Endothelial cell of umbilical vein (primary cell): ENCODE measurements around the gene NCOA7. TPM values are rescaled to one million over a fixed set of nuclear protein-coding genes. Genes with fewer than 3 reads are reported as not detected.

ENCODE experiments used
- BruUV-seq: library from RNA; stranded (reverse); fragments of 400-500 nt; replicated peaks from 2 replicates; lab custom pipeline; 2021; lab: Mats Ljungman, UMichigan
- CTCF ChIA-PET: fragments of 300-600, 350-600 bp; sonication (Branson Sonifier 250); formaldehyde crosslinking; loops from one replicate; lab custom pipeline; 2021; ENCODE audit warnings: antibody characterized with exemption, inconsistent platforms; lab: Charles Lee
- POLR2A ChIA-PET: fragments of 300-600, 350-600 bp; sonication (Branson Sonifier 250); formaldehyde crosslinking; loops from one replicate; lab custom pipeline; 2021; ENCODE audit warnings: antibody characterized with exemption, inconsistent platforms; lab: Charles Lee
- DNase-seq: peaks from one replicate; pipeline ENCODE4 v3.0.0-alpha.2; 2011; ENCODE audit warnings: low read depth, low spot score
- FAIRE-seq: peaks from 2 replicates; lab custom pipeline; 2011; peaks lifted over from hg19 to GRCh38; lab: Jason Lieb, UNC
- H2AFZ ChIP-seq: 2 replicates; pipeline ENCODE4 v1.6.0; 2012; ENCODE audit warnings: low read depth, low read length, control low read depth, inconsistent platforms
- H3K27ac ChIP-seq: 2 replicates; pipeline ENCODE4 v1.5.1; 2011; ENCODE audit warnings: low read depth, mild to moderate bottlenecking, control low read depth, low read length, moderate library complexity; ENCODE audit not compliant: insufficient read depth
- H3K27me3 ChIP-seq, 2 experiments: 2 replicates each; pipeline versions ENCODE4 v1.6.0 to v1.6.1; 2011; ENCODE audit warnings: low read length in 2 of 2, mixed read lengths in 1 of 2; ENCODE audit not compliant: control insufficient read depth in 2 of 2, insufficient read depth in 2 of 2
- H3K36me3 ChIP-seq, 2 experiments: 2 replicates in 1 of 2; 3 replicates in 1 of 2; pipeline ENCODE4 v1.5.1; 2011; ENCODE audit warnings: low read length in 2 of 2, mild to moderate bottlenecking in 1 of 2, moderate library complexity in 1 of 2; ENCODE audit not compliant: control insufficient read depth in 2 of 2, insufficient read depth in 2 of 2; ENCODE audit errors: extremely low read depth in 1 of 2
- H3K4me1 ChIP-seq: 3 replicates; pipeline ENCODE4 v1.5.1; 2011; ENCODE audit warnings: mild to moderate bottlenecking, low read length; ENCODE audit not compliant: control insufficient read depth, insufficient read depth; ENCODE audit errors: extremely low read depth
- H3K4me2 ChIP-seq: 2 replicates; pipeline ENCODE4 v1.6.1; 2011; ENCODE audit warnings: low read length, control low read depth, mixed read lengths; ENCODE audit not compliant: insufficient read depth
- H3K4me3 ChIP-seq, 3 experiments: fragments of 200-600 bp in 1 of 3; sonication (generic), shearing (Covaris generic) in 1 of 3; replicated peaks in 1 of 3; 2 replicates each; pipeline ENCODE4 v1.5.1; 2011 to 2016; ENCODE audit warnings: control low read depth in 3 of 3, low read length in 3 of 3, mild to moderate bottlenecking in 2 of 3, inconsistent platforms in 1 of 3, low read depth in 1 of 3, moderate library complexity in 1 of 3; ENCODE audit not compliant: insufficient read depth in 1 of 3
- H3K79me2 ChIP-seq: 2 replicates; pipeline ENCODE4 v1.6.0; 2012; ENCODE audit warnings: low read length, inconsistent platforms; ENCODE audit not compliant: control insufficient read depth, insufficient read depth
- H3K9ac ChIP-seq: replicated peaks from 2 replicates; pipeline ENCODE3; 2011; ENCODE audit warnings: low read length, control low read depth; ENCODE audit not compliant: insufficient read depth; ENCODE audit errors: extremely low read depth
- H3K9me1 ChIP-seq: replicated peaks from 3 replicates; pipeline ENCODE4 v1.6.0; 2011; ENCODE audit warnings: mild to moderate bottlenecking, low read length; ENCODE audit not compliant: control insufficient read depth, insufficient read depth; ENCODE audit errors: extremely low read depth
- H3K9me3 ChIP-seq: replicated peaks from 2 replicates; pipeline ENCODE4 v1.5.1; 2012; ENCODE audit warnings: low read length, inconsistent platforms; ENCODE audit not compliant: control insufficient read depth, insufficient read depth
- H4K20me1 ChIP-seq: replicated peaks from 2 replicates; pipeline ENCODE3; 2011; ENCODE audit warnings: mild to moderate bottlenecking, low read length; ENCODE audit not compliant: control insufficient read depth, insufficient read depth; ENCODE audit errors: extremely low read depth
- EZH2 ChIP-seq: IDR thresholded peaks from 2 replicates; pipeline ENCODE4 v1.6.1; 2012; ENCODE audit warnings: borderline replicate concordance, low read depth, mild to moderate bottlenecking, moderate library complexity, low read length, inconsistent platforms; ENCODE audit not compliant: severe bottlenecking
- GATA2 ChIP-seq: IDR thresholded peaks from 2 replicates; pipeline ENCODE4 v1.7.0; 2011; ENCODE audit warnings: low read depth, mild to moderate bottlenecking, moderate library complexity, mixed read lengths, low read length; ENCODE audit not compliant: insufficient read length, insufficient read depth
- JUN ChIP-seq: IDR thresholded peaks from 2 replicates; pipeline ENCODE4 v1.6.1; 2011; ENCODE audit warnings: borderline replicate concordance, low read depth; ENCODE audit not compliant: insufficient read length, insufficient read depth
- MYC ChIP-seq: IDR thresholded peaks from one replicate; pipeline ENCODE4 v1.6.1; 2011; ENCODE audit warnings: mild to moderate bottlenecking, low read depth, low read length
- POLR2AphosphoS5 ChIP-seq: IDR thresholded peaks from 2 replicates; pipeline ENCODE4 v1.6.1; 2012; ENCODE audit warnings: low read depth, mild to moderate bottlenecking, control low read depth, low read length, moderate library complexity; ENCODE audit not compliant: insufficient read depth
- dilution Hi-C: fragments of 300-500 bp; cut with MboI; formaldehyde crosslinking; loops from one replicate; pipeline ENCODE4 v1.15.0; 2019; ENCODE audit warnings: low sequenced_read_pairs; ENCODE audit not compliant: extremely low pct_ligation_motif_present
- intact Hi-C: fragments of 100-400 bp; cut with micrococcal nuclease; formaldehyde crosslinking; loops from one replicate; pipeline ENCODE4 v1.10.0; 2022
- polyA plus RNA-seq, 4 experiments: library from polyadenylated mRNA; depleted of rRNA in 3 of 4; stranded (reverse) in 3 of 4; unstranded in 1 of 4; fragments of >200 nt; gene quantifications; 2 replicates each; pipeline versions ENCODE4 v1.2.1 to v1.2.3, GENCODE V29; 2011 to 2012; ENCODE audit warnings: missing spikeins in 1 of 4
- total RNA-seq: library from RNA; stranded (reverse); gene quantifications from 2 replicates; pipeline ENCODE4 v1.2.3, GENCODE V29; 2021
- TF ChIP-seq, protein P1 (sequence below), 2 donors: IDR thresholded peaks; 1 replicate in 1 of 2; 2 replicates in 1 of 2; pipeline ENCODE4 v1.5.1; 2011; ENCODE audit warnings: low read length in 2 of 2, mild to moderate bottlenecking in 2 of 2, moderate library complexity in 2 of 2, control low read depth in 1 of 2, inconsistent platforms in 1 of 2, low read depth in 1 of 2; ENCODE audit not compliant: insufficient read depth in 1 of 2; ENCODE audit errors: extremely low read depth in 1 of 2

Gene NCOA7
- total and polyA plus RNA-seq, 2 donors (not counting 3 experiments of a cell fraction or from before 2014, with no cell fraction given), result 27.7 to 71.2 TPM

DNA sequence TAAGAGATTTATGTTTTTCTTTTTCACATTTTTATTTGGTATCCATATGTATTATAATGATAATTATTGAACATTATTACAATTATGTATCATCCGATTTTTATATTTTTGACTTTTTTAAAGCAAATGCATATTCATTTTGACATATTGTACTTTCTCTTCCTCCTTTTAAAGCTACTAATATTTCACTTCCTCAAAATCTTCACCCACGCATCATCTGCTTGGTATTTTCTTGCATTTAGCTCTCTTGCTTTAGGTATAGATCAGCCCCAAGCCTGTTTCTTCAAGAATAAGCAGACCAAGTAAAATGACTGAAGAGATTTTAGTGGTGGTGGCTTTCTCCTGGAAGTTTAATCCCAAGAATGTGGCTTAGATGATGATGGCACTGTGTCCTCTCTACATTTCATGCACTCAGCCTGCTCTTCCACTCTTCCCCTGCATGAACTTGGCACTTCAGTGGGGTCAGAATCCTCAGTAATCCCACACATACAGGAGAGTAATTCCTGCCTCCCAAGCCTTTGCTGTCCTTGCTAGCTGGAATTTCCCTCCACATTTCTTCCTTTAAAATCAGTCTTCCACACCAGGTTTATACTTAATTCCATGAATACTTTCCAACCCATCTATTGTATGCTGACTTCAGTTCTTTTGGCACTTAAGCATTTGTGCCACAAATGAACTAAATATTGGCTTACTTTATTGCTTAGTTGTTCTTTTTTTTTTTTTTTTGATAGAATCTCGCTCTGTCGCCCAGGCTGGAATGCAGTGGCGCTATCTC, 8.2 kb downstream of the NCOA7 start:
- ChIA-PET POLR2A (no interaction called here), CTCF (interaction anchor here (1.5 kb wide), 1 partner anchor 157 kb away, joined by 4 read pairs; the partner anchor contains the start of gene HINT3)
- TF ChIP-seq MYC, result no peak
- TF ChIP-seq, protein P1, sequence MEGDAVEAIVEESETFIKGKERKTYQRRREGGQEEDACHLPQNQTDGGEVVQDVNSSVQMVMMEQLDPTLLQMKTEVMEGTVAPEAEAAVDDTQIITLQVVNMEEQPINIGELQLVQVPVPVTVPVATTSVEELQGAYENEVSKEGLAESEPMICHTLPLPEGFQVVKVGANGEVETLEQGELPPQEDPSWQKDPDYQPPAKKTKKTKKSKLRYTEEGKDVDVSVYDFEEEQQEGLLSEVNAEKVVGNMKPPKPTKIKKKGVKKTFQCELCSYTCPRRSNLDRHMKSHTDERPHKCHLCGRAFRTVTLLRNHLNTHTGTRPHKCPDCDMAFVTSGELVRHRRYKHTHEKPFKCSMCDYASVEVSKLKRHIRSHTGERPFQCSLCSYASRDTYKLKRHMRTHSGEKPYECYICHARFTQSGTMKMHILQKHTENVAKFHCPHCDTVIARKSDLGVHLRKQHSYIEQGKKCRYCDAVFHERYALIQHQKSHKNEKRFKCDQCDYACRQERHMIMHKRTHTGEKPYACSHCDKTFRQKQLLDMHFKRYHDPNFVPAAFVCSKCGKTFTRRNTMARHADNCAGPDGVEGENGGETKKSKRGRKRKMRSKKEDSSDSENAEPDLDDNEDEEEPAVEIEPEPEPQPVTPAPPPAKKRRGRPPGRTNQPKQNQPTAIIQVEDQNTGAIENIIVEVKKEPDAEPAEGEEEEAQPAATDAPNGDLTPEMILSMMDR (IDR thresholded peaks at IDR 0.05; ENCODE audit: extremely low read depth in 1 of 2, insufficient read depth in 1 of 2, low read depth in 1 of 2, low read length in 2 of 2), result no peak
- TF ChIP-seq POLR2AphosphoS5, result no peak
- no peak for TF ChIP-seq GATA2
- no peak for TF ChIP-seq JUN
- no peak for TF ChIP-seq EZH2
- H4K20me1 ChIP-seq, result no peaks in the 10 kb centered on the region
- BruUV-seq, result no TSS peak
- H3K9me1 ChIP-seq, result no peaks in the 10 kb centered on the region
- intact Hi-C loops (no loop called here), dilution Hi-C loops (no loop called here)
- DNase-seq (no peak), FAIRE-seq (no peak)
- H3K4me1 ChIP-seq, result peaks cover 39% of the 10 kb centered on the region
- no peak overlapping the region for H2AFZ ChIP-seq
- no peak overlapping the region for H3K4me2 ChIP-seq
- H3K27ac ChIP-seq, result no peak overlapping the region
- no peaks in the 10 kb centered on the region for H3K9me3 ChIP-seq
- no peak overlapping the region for H3K9ac ChIP-seq
- H3K36me3 ChIP-seq, result peaks cover 0 to 1% of the 10 kb centered on the region in 2 experiments
- peaks cover 65% of the 10 kb centered on the region for H3K79me2 ChIP-seq
- H3K27me3 ChIP-seq, result no peaks in the 10 kb centered on the region
- no peak overlapping the region for H3K4me3 ChIP-seq
